NB4 (cell line): Measurements from ENCODE around the gene NDUFA13.

Experiments
- CTCF ChIP-seq: IDR thresholded peaks from one replicate; pipeline ENCODE4 v1.5.1; 2012; ENCODE audit warnings: low read depth, low read length
- MAX ChIP-seq: IDR thresholded peaks from 2 replicates; pipeline ENCODE4 v1.6.1; 2011; ENCODE audit warnings: low read depth, low read length
- POLR2A ChIP-seq: IDR thresholded peaks from 2 replicates; pipeline ENCODE4 v1.6.1; 2011; ENCODE audit warnings: mild to moderate bottlenecking; ENCODE audit not compliant: insufficient read length; ENCODE audit errors: extremely low read depth

- TF ChIP-seq POLR2A (no peak), CTCF (no peak), MAX (no peak)
Observed at GRCh38 chr19:19551853-19552192, 35.8 kb downstream of the NDUFA13 start.
